ENCODE data around the gene SLC5A2.
"Not testable (repeated sequence)": the region's sequence is repeated elsewhere in the genome, so short reads cannot be mapped to it uniquely, and the experiment has no call there.

The SLC5A2 gene

DNA sequence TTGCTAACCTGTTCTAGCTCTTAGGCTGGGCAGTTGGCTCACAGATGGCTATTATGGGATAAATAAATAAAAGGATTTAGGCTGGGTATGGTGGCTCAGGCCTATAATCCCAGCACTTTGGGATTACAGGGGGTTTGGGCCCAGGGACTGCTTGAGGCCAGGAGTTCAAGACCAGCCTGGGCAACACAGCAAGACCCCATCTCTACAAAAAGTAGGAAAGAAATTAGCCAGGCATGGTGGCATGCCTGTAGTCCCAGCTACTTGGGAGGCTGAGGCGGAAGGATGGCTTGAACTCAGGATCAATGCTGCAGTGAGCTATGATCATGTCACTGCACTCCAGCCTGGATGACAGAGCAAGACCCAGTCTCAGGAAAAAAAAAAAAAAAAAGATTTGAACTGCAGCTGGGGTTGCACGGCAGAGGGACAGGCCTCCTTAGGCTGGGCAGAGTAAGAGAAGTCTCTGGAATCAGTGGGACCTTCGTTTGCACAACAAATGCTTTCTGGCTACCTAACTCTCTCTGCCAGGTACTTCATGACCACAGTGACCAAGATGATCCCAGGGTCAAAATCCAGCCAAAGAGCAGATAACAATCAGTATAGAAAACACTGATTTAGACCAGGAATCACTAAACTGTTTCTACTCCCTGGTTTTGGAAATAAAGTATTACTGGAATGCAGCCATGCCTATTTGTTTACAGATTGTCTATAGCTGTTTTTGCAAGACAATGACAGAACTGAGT is 18.5 kb downstream of the SLC5A2 start:
- no peak for DNase-seq

DNA sequence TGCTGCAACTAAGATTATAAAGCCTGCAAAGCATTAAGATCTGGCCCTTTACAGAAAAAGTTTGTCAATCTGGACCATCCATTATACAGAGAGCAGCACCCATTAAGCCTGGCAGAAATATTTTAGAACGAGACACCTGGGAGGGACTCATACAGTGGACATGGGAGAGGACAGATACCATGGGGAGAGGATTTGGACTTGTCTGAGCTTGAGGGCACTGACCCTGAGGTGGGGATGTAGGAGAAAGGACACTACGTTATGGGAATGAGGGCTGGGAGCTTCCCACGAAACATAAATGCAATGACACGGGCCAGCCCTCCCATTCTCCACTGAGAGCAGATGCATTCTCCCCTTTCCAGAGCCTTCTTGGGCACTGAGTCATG is 19.0 kb downstream of the SLC5A2 start:
- DNase-seq = no peak

DNA sequence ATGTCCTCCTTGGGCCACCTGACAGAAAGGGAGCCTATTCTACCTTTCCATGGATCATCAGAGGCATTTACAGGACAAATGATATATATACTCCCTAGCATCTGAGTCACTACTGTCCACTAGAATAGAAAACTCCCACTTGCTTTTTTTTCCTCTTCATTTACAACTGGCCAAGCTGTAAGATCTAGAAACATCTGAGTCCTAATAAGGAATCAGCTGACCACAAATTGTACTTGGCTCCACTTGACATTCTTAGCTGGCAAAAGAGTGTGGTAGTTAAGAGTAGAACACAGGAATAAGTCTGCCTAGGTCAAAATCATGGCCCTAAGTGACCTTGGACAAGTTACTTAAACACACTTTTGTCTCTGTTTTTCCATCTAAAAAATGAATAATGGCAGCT is 20.1 kb downstream of the SLC5A2 start:
- DNase-seq = no peak

DNA sequence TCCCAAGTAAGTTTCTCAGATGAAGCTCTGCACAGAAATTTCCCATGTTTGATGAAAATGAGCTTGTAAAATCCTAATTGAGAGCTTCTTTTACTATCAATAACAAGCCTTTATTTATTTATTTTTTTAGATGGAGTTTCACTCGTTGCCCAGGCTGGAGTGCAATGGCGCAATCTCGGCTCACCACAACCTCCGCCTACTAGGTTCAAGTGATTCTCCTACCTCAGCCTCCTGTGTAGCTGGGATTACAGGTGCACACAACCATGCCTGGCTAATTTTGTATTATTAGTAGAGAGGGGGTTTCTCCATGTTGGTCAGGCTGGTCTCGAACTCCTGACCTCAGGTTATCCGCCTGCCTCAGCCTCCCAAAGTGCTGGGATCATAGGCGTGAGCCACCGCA is 20.6 kb downstream of the SLC5A2 start:
- not testable (repeated sequence) for DNase-seq

DNA sequence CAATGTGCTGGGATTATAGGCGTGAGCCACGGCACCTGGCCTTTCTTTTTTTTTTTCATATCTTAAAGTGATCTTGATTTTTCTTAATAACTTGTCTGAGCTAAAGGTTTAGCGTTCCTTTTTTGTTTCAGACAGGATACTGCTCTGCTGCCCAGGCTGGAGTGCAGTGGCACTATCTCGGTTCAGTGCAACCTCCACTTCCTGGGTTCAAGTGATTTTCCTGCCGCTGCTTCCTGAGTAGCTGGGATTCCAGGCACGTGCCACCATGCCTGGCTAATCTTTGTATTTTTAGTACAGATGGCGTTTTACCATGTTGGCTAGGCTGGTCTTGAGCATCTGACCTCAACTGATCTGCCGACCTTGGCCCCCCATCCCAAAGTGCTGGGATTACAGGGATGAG is 21.2 kb downstream of the SLC5A2 start:
- no peak for DNase-seq

DNA sequence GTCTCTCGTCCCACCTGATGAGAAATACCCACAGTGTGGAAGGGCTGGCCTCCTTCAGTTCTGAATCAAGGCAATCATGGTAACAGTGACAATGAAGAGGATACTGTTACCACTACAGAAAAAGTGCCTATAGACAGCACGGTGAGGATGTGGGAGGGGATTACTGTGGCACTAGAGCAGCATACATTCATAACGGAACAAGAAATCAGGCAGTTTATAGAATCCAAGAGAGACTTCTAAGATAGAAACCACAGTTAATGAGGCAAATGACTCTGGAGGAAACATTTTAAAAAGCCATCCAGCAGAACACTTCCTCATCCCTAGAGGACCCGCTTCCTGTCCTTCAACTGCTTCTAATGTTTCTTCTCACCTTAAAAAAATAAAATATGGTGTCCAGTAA is 22.6 kb downstream of the SLC5A2 start:
- DNase-seq = no peak

DNA sequence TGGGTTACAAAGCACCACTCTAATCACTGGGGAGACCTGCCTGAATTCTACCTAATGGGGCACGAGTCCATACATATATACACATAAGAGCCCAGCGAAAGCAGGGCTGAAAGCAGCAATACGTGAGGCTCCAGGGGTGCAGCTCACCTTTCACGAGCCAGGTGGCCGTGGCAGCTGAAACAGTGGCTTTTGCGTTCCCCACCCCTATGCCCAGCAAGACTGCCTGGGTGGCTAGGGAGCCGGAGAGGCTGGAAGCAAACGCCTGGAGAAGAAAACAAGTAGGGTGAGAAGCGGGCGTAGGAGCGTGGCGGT is 24.6 kb downstream of the SLC5A2 start:
- no peak for DNase-seq

DNA sequence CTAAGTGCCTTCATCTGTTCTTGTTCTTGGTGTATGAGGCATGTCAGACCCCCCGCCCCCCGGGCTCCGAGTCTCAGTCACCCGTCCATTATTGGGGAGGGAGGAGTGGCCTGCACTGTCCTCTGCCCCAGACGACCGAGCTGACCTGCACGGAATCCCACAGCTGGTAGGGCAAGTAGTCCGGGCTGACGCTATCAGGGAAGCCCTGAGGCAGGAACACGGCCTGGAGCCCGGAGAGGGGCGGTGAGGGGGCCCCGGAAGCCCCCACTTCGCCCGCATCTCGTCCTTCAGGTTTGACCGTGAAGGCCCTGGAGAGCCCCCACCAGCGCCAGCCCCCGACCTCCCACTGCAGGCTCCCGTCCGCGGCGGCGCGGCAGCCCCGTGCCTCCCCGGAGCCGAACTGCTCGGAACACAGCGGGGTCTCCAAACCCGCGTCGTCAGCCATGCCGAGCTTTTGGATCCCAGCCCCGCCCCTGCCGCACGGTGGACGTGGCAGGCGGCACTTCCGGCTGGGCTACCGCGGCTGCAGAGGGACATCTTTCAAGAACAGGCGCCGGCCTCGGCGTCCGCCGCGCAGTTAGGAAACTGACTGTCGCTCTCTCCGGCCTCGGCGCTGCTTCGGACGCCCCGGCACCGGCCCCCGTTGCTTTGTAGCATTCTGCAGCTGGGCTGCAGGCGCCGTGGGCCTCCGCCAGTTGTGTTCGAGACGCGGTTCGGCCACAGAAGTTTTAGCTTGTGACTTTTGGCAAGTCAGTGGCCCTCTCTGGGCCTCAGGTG is 25.2 kb downstream of the SLC5A2 start, which contains the start of gene RUSF1:
Gene RUSF1 (minus strand): TSS at position 463 of the 777 bp plus-strand sequence. CDS start 18 bp downstream, at position 445.
- DNase-seq = no peak

DNA sequence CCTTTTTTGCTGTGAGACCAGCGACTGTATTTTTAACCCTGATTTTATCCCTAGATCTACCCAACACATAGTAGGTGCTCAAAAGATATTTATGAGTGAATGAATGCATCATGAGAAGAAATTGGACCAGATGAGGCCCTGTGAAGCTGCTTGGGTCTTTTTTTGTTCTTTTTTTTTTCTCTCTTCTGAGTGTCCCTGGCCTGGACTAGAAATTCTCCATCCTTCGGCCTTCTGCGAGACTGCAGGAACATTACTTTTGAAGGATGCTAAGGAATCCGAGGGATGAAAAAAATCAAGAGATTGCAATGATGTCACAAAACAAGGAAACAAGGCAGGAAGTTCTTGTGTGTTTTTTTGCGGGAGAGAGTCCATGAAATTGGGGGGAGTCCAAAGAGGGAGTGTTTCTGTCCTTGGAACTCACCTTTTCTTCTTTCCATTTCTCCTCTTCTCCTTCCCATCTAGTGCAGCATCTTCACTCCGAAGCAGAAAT is 25.8 kb downstream of the SLC5A2 start:
- no peak for DNase-seq

DNA sequence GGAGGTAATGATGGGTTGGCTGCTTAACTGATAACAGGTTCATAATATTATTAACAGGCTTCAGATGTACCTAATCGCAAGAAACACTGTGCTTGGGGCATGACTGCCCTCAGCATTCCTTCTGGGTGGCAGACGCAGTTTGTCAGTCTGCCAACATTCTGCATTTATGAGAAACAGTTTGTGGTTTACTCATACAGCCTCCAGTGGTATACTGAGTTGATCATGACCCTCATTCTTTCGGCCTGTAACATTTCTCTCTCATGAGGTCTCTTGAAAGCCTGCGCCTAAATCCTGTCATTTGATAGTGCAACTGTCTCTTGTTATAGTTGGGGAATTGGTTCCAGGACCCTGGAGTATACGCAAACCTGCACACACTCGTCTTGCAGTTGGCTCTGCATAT is 30.2 kb downstream of the SLC5A2 start:
- DNase-seq = no peak

DNA sequence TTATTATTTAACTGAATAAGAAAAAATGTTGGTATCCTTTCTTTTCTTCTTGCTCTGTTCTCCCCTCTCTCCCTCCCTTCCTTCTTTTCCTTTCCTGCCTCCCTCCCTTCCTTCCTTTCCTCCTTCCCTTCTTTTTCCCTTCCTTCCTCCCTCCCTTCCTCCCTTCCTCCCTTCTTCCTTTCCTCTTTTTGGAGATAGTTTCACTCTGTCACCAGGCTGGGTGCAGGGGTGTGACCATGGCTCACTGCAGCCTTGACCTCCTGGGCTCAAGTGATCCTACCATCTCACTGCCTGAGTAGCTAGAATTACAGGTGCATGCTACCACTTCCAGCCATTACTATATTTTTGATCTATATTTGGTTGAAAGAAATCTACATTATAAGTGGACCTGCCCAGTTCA is 31.0 kb downstream of the SLC5A2 start:
- DNase-seq = no peak

DNA sequence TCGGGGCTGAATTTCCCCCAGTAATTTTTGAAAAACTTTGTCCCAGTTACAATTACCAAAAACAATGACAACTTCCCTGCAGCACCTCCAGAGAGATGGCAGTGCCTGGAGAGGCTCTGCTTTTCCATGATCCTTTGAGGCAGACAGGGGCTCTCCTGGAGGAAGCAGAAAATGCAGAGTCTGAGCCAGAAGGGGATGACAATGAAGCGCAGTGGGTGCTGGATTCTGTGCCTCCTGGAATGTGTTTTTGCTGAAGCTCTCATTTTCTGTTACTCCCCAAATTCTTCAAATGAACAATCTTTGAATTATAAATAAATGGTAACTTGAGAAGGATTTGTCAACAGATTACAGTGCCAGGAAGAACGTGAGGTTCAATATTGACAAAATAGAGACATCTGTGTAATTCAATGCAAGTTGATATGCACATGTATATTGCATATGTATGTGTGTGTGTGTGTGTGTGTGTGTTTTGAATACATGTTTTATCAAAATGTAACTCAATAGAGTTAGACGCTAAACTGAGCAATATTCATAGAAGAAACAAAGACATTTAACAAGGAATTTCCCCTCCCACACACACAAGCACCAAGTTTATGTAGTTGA is 35.0 kb downstream of the SLC5A2 start:
- DNase-seq = no peak

DNA sequence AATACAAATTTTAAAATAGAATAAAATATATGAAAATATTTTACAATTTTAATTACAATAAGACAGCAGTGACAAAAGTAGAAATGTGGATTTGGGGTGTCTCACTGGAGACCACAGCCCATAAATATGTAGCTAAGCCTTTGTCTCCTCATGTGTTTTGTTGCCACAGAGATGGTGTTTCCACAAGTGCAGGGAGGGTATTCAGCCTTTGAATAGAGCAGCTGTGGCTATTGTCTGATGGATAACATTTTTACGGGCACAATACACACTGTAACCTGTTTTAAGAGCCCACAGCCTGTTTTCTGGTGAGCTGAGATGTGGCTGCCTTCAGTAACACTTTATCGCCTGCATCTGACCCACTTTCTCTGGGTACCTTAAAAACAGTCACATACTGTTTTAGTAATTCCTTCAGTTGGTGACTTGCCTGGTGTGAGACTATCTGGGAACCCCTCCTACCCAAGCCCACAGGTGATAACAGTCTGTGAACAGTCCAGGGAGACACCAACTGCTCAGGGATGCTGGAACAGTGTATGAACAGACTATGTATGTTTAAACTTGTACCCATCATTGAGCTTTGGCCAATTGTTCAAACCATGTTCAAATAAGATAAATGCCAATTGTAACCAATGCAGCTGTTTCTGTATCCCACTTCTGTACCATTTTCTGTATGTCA is 37.0 kb downstream of the SLC5A2 start:
- DNase-seq = no peak

DNA sequence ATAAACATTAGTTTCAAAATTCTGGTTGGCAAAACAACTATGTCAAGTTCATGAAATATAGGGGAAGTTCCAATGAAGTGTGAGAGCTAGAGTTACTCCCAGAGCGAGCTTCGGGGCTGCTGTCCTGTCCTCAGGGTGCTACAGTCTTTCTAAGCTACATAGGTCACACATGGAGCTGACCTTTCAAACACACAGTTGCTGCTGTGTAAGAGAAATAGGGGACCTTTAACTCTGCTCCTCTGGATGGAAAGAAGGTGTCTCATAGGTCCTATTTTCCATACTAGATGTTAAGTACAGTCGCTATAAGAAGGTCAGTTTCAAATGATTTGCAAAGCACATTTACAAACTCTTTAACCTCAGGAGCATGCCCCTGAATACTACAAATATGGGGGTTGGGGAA is 38.4 kb downstream of the SLC5A2 start:
- no peak for DNase-seq

DNA sequence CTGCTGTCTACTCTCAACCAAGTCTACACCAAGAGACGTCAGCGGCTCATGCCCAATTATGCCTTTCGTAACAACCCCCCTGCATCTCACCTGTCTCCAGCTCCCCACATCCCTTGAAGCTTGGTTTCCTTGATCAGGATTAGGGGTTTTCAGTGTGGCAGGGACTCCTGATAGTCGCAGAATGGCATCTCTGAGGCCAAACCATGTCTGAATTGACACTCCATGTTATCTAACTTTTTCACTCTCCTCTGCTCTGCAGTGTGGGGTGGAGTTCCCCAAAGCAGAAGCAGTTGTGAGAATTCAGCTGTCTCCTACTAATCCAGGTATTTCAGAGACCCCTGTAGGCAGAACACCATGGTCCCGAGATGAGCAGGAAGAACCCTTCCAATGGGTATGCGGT is 39.1 kb downstream of the SLC5A2 start:
- DNase-seq = no peak

DNA sequence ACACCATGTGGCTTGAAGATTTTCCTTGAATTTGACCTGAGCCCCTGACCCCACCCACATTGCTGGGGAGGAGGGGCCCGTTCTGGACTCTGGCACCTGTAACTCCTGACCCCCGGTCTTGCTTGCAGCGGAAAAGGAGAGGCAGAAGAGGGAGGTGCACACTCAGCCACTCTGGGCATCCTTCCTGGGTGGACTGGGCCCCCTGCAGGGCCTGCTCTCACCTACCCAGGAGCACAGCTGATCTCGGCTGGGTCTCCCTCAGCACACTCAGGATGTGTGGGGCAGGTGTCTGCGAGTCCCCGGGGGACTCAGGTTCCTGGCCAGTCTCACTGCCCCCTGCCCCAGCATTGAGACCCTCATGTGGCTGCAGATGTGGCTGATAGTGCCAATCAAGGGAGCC is 40.8 kb downstream of the SLC5A2 start:
- DNase-seq = not testable (repeated sequence)

DNA sequence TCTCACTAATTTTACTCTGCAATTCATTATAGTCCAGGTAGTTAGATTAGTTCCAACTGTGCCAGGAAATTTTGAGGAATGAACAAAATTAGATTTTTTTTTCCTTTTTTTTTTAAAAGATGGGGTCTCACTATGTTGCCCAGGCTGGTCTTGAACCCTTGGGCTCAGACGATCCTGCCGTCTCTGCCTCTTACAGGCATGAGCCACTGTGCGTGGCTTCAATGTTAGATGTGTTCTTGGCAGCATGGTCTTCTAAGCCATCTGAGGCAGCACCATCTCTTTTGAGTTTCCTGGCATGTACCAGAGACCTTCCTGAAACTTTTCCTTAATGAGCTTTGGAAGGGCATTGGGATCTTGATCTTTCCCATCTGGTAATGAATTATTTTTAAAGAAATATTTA is 42.2 kb downstream of the SLC5A2 start:
- no peak for DNase-seq

DNA sequence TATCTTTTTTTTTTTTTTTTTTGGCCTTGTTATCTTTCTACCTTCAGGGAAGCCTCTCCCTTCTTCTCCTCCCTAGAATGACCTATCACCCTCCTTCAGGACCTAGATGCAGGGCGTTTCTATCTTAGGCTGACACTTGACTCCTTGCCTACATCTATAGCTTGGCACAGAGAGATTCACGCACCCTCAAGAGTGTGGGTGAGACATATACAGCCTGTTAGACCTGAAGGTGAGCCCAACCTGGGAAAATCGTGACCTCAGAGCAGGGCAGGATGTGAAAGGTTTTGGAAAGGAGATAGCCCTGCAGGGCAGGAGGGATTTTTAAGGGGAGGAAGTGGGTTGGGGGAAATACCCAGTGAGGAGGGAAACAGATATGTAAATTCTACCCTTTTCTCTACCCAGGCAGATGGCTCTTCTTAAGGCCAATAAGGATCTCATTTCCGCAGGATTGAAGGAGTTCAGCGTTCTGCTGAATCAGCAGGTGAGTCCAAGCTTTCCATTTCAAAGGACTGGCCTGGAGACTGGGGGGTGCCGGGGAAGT is 44.9 kb downstream of the SLC5A2 start, which contains the start of gene AHSP:
Gene AHSP (plus strand): TSS at position 167 of the 541 bp plus-strand sequence. CDS start 240 bp downstream, at position 407.
- DNase-seq = no peak

DNA sequence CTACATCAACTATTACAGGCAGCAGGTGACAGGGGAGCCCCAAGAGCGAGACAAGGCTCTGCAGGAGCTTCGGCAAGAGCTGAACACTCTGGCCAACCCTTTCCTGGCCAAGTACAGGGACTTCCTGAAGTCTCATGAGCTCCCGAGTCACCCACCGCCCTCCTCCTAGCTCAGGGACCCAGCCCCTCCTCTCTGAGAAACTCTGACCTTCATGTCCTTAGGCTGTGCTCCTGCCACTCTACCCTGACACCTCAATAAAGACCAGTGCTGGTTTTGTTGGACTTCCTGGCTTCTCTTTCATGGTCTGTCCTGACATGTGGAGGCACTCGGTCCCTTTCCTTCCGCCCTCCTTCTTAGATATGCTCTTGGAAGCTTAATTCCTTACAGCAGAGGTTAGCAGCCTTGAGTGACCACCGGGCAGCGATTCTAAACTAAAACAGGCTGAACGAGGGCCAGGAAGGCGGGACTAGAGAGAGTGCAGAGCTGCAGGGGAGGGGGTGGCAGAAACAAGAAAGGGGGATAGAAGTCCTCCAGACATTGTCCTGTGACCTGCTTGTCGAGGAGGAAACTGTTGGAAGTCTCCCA is 45.7 kb downstream of the SLC5A2 start:
- no peak for DNase-seq

DNA sequence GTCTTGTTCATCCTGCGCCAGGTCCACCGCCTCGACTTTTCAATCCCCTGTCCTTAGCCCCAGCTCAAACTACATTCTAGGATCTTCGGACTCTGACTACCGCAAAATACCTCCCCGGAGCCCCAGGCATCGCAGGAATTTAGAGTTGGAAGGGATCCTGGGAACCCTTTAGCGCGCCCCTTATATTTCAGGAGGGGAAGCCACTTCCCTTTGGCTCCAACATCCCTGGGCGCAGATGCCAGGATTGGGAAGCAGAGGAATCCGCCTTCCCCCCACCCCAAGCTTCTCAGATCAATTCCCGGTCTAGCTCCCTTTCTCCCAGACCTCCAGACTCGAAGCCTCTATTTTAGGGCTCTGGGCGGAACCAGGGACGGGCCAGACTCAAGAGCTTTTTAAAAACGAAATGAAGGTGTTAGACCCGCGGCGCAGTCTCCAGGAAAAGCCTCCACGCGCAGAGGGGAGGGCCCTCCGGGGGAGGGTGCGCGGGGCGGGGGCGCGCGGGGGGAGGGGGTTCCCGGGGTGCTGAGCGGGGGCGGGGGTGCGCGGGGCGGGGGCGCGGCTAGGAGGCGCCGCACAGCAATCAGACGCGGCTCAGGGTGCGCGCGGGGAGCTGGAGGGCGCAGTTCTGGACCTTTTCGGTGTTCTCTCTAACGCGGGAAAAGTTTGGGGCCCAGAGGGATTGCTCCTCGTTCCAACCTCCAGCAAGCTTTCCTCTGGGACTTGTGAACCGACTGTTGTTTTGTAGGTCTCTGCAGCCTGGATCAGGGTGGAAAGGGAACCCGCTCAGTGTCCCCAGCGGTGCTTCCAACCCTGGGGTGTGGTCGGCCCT is 46.4 kb downstream of the SLC5A2 start:
- DNase-seq = no peak

DNA sequence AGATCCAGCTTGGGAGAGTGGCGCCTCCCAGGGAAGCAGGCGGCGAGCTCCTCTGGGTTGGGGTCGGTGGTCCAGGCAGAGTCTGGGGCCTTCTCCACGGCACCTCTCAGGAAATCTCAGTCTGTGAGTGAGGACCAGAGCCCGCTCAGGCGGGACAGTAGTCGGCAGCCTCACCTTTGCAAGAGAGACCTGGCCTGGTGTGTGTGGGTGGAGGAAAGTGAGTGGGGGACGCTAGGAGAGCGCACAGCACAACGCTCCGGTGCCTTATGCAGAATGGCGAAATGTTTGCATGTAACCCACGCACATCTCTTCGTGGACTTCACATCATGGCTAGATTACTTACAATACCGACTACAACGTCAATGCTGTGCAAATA is 47.0 kb downstream of the SLC5A2 start:
- DNase-seq = no peak

DNA sequence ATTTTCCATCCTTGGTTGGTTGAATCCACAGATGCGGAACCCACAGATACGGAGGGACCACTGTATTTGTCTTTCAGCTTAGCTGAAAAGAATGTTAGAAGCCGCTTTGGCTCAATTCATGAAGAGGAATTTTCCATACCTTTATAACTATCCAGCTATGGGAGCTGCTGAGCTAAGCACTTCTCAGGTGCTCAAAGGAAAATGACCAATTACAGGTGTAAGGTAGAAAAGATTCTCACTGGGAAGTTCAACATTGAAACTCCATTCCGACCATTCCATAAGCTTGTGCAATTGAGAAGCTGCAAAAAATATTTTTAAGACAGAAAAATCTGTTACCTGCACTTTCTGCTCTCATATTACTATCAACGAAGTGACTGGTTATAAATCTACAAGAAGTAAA is 47.5 kb downstream of the SLC5A2 start:
- no peak for DNase-seq
